ENCODE results near the gene IRGC. TPM values are rescaled to one million over a fixed set of nuclear protein-coding genes. Genes with fewer than 3 reads are reported as not detected.

IRGC gene
- total and polyA plus RNA-seq, 8 donors: not detected

GRCh38 chr19:43719918-43720317 is 4.0 kb downstream of the IRGC start:
- 59 to 70% (median 63%) methylated on average over 5 of the region's 5 CpGs for WGBS, 5 donors
- TF ChIP-seq CTCF (IDR thresholded peaks at IDR 0.05) (no peak), EP300 (IDR thresholded peaks at IDR 0.05) (no peak), POLR2A (IDR thresholded peaks at IDR 0.05) (no peak), POLR2AphosphoS5 (IDR thresholded peaks at IDR 0.05) (no peak)
- no peaks in the 10 kb centered on the region for H3K9me3 ChIP-seq
- intact Hi-C loops (cut with DNase I; ENCODE audit: low total_unique reads): no loop called here
- no peaks in the 10 kb centered on the region for H3K4me1 ChIP-seq
- peaks cover 0 to 20% (median 0%) of the 10 kb centered on the region in 3 donors for H3K27me3 ChIP-seq
- no peak for DNase-seq
- no peak overlapping the region for H3K4me3 ChIP-seq
- no peaks in the 10 kb centered on the region for H3K36me3 ChIP-seq
- no peak overlapping the region for H3K27ac ChIP-seq

- peaks cover 0 to 20% (median 0%) of the 10 kb centered on the region in 3 donors for H3K27me3 ChIP-seq
- no peak overlapping the region for H3K27ac ChIP-seq
- DNase-seq: no peak
- no peaks in the 10 kb centered on the region for H3K36me3 ChIP-seq
- no peak overlapping the region for H3K4me3 ChIP-seq
- intact Hi-C loops (cut with DNase I; ENCODE audit: low total_unique reads): no loop called here
- peaks cover 0 to 3% (median 0%) of the 10 kb centered on the region in 4 donors for H3K4me1 ChIP-seq
- 80 to 88% (median 85%) methylated on average over 10 of the region's 10 CpGs for WGBS, 5 donors
- no peaks in the 10 kb centered on the region for H3K9me3 ChIP-seq
- TF ChIP-seq POLR2A (IDR thresholded peaks at IDR 0.05): no peak
- TF ChIP-seq POLR2AphosphoS5 (IDR thresholded peaks at IDR 0.05): no peak
- TF ChIP-seq EP300 (IDR thresholded peaks at IDR 0.05): no peak
Measured at GRCh38 chr19:43720936-43721335, 5.1 kb downstream of the IRGC start.

- intact Hi-C loops (cut with DNase I; ENCODE audit: low total_unique reads): no loop called here
- Histone ChIP-seq H3K36me3 (no peaks in the 10 kb centered on the region), H3K27ac (no peak overlapping the region), H3K4me3 (no peak overlapping the region), H3K27me3 (peaks cover 0 to 20% (median 0%) of the 10 kb centered on the region in 3 donors), H3K9me3 (no peaks in the 10 kb centered on the region), H3K4me1 (peaks cover 0 to 6% (median 0%) of the 10 kb centered on the region in 4 donors)
- DNase-seq: no peak
- TF ChIP-seq CTCF (IDR thresholded peaks at IDR 0.05): no peak
- no peak for TF ChIP-seq POLR2AphosphoS5 (IDR thresholded peaks at IDR 0.05)
- TF ChIP-seq EP300 (IDR thresholded peaks at IDR 0.05): no peak
- no peak for TF ChIP-seq POLR2A (IDR thresholded peaks at IDR 0.05)
- 68 to 75% (median 73%) methylated on average over 5 of the region's 5 CpGs for WGBS, 5 donors
Measured at GRCh38 chr19:43721469-43722048, 5.7 kb downstream of the IRGC start.

GRCh38 chr19:43723588-43723987 is 7.7 kb downstream of the IRGC start:
- intact Hi-C loops (cut with DNase I; ENCODE audit: low total_unique reads): no loop called here
- no peak overlapping the region for H3K4me3 ChIP-seq
- H3K36me3 ChIP-seq: peaks cover 2 to 12% (median 9%) of the 10 kb centered on the region in 4 donors
- H3K4me1 ChIP-seq: peaks cover 0 to 15% (median 0%) of the 10 kb centered on the region in 4 donors
- TF ChIP-seq POLR2A (IDR thresholded peaks at IDR 0.05) (no peak), EP300 (IDR thresholded peaks at IDR 0.05) (no peak), CTCF (IDR thresholded peaks at IDR 0.05) (no peak), POLR2AphosphoS5 (IDR thresholded peaks at IDR 0.05) (no peak)
- H3K27me3 ChIP-seq: peaks cover 0 to 17% (median 0%) of the 10 kb centered on the region in 3 donors
- 63 to 75% (median 70%) methylated on average over 8 of the region's 8 CpGs for WGBS, 5 donors
- H3K27ac ChIP-seq: no peak overlapping the region
- DNase-seq: no peak
- H3K9me3 ChIP-seq: no peaks in the 10 kb centered on the region

GRCh38 chr19:43724896-43725295 is 9.0 kb downstream of the IRGC start:
- no peaks in the 10 kb centered on the region for H3K9me3 ChIP-seq
- no peak overlapping the region for H3K27ac ChIP-seq
- 38 to 68% (median 44%) methylated on average over 8 of the region's 8 CpGs for WGBS, 5 donors
- no peak for DNase-seq
- H3K27me3 ChIP-seq: peaks cover 0 to 4% (median 0%) of the 10 kb centered on the region in 3 donors
- intact Hi-C loops (cut with DNase I; ENCODE audit: low total_unique reads): no loop called here
- peaks cover 0 to 15% (median 0%) of the 10 kb centered on the region in 4 donors for H3K4me1 ChIP-seq
- peaks cover 12 to 25% (median 23%) of the 10 kb centered on the region in 4 donors for H3K36me3 ChIP-seq
- H3K4me3 ChIP-seq: no peak overlapping the region
- TF ChIP-seq POLR2AphosphoS5 (IDR thresholded peaks at IDR 0.05): no peak
- TF ChIP-seq CTCF (IDR thresholded peaks at IDR 0.05): no peak
- TF ChIP-seq POLR2A (IDR thresholded peaks at IDR 0.05): no peak
- no peak for TF ChIP-seq EP300 (IDR thresholded peaks at IDR 0.05)

Measured in stomach (tissue), 9 donors.